Stomach (tissue), 4 donors: ENCODE measurements around the gene CEP57L1.

Experiments
- CTCF ChIP-seq, 7 experiments: fragments of 450-650 bp in 4 of 7; fragments of 200-600 bp in 3 of 7; sonication (generic) in 3 of 7; IDR thresholded peaks; one replicate each; pipeline ENCODE4 v1.5.1; 2016 to 2019; ENCODE audit warnings: antibody characterized with exemption in 7 of 7, control low read depth in 2 of 7, mild to moderate bottlenecking in 1 of 7
- EP300 ChIP-seq: sonication (generic); formaldehyde crosslinking; IDR thresholded peaks from one replicate; pipeline ENCODE4 v1.6.1; 2017; ENCODE audit warnings: antibody characterized with exemption
- POLR2A ChIP-seq, 4 donors: fragments of 450-650 bp; IDR thresholded peaks; one replicate each; pipeline ENCODE4 v1.6.1; 2016; ENCODE audit warnings: antibody characterized with exemption in 4 of 4, control low read depth in 2 of 4, mild to moderate bottlenecking in 1 of 4, moderate library complexity in 1 of 4
- POLR2AphosphoS5 ChIP-seq, 3 donors: sonication (generic); formaldehyde crosslinking; IDR thresholded peaks; one replicate each; pipeline ENCODE4 v1.6.1; 2016; ENCODE audit warnings: antibody characterized with exemption in 3 of 3

- TF ChIP-seq POLR2A (IDR thresholded peaks at IDR 0.05) (no peak), CTCF (IDR thresholded peaks at IDR 0.05) (no peak), EP300 (no peak), POLR2AphosphoS5 (IDR thresholded peaks at IDR 0.05) (no peak)
Measured at GRCh38 chr6:109088995-109089394, 6.3 kb upstream of the CEP57L1 start.
